GM12878 (cell line): ENCODE measurements around the gene SCP2.

Source experiments
- ASH2L ChIP-seq: fragments of 300-600, 200-600 bp; sonication (generic); IDR thresholded peaks from 2 replicates; pipeline ENCODE4 v1.6.1; 2017; ENCODE audit warnings: low read depth, mild to moderate bottlenecking, borderline replicate concordance
- CTCF ChIP-seq, 3 experiments: IDR thresholded peaks in 2 of 3; conservative IDR thresholded peaks in 1 of 3; 2 replicates each; pipeline ENCODE4 v1.5.1; 2011; ENCODE audit warnings: low read depth in 3 of 3, low read length in 3 of 3, mild to moderate bottlenecking in 3 of 3, control low read depth in 2 of 3, moderate library complexity in 2 of 3, inconsistent platforms in 1 of 3, mixed read lengths in 1 of 3; ENCODE audit not compliant: control insufficient read depth in 2 of 3, insufficient read depth in 1 of 3; ENCODE audit errors: extremely low read depth in 1 of 3
- POLR2A ChIP-seq: IDR thresholded peaks from 2 replicates; pipeline ENCODE4 v1.6.1; 2011; ENCODE audit warnings: low read depth, mild to moderate bottlenecking, low read length
- SIN3A ChIP-seq: IDR thresholded peaks from 2 replicates; pipeline ENCODE4 v1.6.1; 2012; ENCODE audit warnings: low read depth, low read length, improper control_type of control experiment
- WRNIP1 ChIP-seq: IDR thresholded peaks from 2 replicates; pipeline ENCODE4 v1.6.1; 2011; ENCODE audit warnings: low read depth, low read length, improper control_type of control experiment, borderline replicate concordance

GRCh38 chr1:53047737-53048736 lies 121.0 kb downstream of the SCP2 start:
- TF ChIP-seq WRNIP1 (no peak), ASH2L (no peak), CTCF (IDR thresholded peaks at IDR 0.05 in 2 of 3, conservative IDR thresholded peaks at IDR 0.05 in 1 of 3; ENCODE audit: control insufficient read depth in 2 of 3, extremely low read depth in 1 of 3, insufficient read depth in 1 of 3, low read depth in 3 of 3, low read length in 3 of 3) (no peak), POLR2A (no peak), SIN3A (no peak)
